NCI-H460 (cell line): ENCODE results near the gene LMNTD2. TPM values are rescaled to one million over a fixed set of nuclear protein-coding genes. Genes with fewer than 3 reads are reported as not detected.

Experiments
- DNase-seq: peaks from one replicate; pipeline ENCODE4 v3.0.0-alpha.2; 2016; ENCODE audit warnings: low read depth; ENCODE audit errors: extremely low read depth
- total RNA-seq: library from RNA; depleted of rRNA; stranded (reverse); fragments of >200 nt; shearing (Covaris generic); gene quantifications from 2 replicates; pipeline ENCODE4 v1.2.3, GENCODE V29; 2014

The LMNTD2 gene
- total RNA-seq, 1 experiment from 2014 or later, result 1.8 TPM

DNA sequence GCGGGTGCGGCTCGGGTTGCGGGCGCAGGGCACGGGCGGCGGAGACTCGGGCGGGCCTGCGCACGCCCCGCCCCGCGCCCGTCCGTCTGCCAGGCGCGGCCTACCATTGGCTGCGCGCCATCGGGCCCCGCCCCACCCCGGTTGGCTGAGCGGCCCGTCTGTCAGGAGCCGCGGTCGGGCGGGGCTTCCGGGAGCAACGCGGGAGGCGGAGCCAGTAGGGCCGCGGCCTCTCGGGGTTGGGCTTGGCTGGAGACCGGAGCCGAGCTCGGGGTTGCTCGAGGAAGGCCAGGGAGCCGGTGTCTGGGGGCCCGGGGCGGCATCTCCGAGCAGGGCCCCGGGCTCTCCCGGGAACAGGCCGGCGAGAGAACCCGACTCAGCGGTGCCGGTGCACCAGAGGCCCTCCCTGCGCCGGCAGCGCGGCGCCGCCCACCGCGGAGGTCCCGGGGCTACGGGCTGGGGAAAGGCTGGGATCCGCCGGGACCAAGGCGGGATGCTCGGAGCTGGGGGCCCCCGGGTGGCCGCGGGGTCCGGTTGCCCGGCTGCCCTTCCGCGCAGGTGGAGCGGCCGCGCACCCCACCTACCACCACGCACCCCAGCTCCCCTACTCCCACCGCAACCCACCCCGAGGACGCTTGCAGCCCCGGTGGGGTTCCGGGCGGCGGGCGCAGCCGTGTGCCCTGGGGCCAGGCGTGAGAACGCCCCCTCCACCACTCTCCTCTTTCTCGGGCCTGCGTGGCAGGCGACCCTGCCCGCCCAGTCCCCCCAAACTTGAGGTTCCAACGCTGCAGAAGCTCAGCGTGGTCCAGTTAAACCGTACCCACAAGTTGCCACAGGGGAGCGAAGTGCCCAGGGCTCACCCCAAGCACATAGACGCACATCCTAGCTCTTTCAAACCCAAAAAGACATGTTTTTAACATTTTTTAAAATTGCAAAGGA, 24.8 kb downstream of the LMNTD2 start, which contains the start of gene HRAS:
TSS of gene HRAS (minus strand) at position 58 of the 936 bp plus-strand sequence.
- DNase-seq, result peak; percentile 85

DNA sequence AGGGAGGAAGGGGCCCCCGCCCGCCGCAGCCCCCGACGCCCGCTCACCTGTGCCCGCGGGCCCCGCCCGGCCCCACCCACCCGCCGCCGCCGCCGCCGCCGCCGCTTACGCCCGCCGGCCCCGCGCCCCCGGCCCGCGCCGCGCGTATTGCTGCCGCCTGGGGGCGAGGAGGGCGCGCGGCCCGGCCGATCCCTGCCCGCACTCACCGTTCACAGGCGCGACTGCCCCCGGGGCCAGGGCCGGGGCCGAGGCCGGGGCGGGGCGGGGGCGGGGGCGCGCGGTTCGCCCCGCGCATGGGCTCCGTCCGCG, 25.4 kb downstream of the LMNTD2 start:
- DNase-seq, result no peak

DNA sequence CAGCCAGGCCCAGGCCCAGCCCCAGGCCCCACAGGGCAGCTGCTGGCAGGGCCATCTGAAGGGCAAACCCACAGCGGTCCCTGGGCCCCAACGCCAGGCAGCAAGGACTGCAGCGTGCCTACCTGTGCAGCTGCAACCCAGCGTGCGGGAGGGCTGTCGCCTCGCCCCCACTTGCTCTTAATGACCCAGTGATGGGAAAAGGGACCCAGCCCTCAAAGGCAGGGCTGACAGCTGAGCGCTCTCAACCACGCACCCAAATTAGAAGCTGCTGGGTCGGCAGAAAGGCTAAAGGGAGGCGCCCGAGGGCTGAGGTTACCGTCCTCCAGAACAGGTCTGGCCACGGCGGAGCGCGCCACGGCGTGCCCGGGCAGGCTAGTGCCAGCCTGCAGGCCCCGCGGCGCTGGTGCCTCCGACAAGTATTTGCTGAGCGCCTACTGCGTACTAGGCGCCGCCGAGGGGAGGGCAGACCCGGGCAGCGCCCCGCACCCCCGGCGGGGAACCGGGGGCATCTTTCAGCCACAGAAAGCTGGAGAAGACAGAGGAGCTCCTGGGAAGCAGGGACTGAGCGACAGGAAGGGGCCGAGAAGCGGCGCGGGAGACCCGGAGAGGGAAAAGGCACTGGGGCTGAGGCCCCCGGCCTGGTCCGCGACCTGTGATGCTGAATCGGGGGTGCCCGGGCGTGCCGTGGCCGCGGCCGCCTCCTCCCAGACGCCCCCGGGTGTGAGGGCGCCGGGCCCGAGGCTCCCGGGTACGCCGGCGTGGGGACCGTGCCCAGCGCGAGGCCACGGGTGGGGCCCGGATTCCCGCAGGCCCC, 25.9 kb downstream of the LMNTD2 start:
- no peak for DNase-seq

DNA sequence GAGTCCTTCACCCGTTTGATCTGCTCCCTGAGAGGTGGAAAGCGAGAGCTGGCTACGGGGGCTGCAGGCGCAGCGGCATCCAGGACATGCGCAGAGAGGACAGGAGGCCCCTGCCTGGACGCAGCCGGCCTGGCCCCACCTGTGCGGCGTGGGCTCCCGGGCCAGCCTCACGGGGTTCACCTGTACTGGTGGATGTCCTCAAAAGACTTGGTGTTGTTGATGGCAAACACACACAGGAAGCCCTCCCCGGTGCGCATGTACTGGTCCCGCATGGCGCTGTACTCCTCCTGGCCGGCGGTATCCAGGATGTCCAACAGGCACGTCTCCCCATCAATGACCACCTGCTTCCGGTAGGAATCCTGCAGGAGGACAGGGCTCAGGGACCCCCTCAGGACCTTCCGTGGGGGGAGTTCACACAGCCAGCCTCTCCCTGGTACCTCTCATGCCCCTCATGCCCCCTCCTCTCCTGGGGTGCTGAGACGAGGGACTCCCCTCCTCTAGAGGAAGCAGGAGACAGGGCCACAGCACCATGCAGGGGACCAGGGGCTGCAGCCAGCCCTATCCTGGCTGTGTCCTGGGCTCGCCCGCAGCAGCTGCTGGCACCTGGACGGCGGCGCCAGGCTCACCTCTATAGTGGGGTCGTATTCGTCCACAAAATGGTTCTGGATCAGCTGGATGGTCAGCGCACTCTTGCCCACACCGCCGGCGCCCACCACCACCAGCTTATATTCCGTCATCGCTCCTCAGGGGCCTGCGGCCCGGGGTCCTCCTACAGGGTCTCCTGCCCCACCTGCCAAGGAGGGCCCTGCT, 26.7 kb downstream of the LMNTD2 start:
- DNase-seq, result no peak

DNA sequence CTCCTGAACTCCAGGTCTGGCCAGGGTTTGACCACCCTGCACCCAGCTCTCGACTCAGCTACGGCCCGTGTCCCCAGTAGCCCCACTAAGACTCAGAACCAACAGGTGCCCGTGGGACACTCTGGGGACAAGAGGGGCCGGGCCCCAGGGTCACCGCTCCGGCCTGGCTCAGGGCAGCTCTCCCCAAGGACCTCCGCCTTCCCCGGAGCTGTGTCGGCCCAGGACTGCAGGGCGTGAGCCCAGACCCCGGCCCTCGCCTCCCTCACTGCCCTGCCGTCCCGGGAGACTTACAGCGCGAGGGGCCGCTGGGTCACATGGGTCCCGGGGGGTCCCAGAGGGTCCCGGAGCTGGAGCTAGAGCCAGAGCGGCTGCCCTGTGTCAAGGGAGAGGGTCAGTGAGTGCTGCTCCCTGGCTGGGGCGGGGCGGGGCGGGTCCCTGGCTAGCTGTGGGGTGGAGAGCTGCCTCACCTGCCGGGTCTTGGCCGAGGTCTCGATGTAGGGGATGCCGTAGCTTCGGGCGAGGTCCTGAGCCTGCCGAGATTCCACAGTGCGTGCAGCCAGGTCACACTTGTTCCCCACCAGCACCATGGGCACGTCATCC, 27.5 kb downstream of the LMNTD2 start:
- no peak for DNase-seq

DNA sequence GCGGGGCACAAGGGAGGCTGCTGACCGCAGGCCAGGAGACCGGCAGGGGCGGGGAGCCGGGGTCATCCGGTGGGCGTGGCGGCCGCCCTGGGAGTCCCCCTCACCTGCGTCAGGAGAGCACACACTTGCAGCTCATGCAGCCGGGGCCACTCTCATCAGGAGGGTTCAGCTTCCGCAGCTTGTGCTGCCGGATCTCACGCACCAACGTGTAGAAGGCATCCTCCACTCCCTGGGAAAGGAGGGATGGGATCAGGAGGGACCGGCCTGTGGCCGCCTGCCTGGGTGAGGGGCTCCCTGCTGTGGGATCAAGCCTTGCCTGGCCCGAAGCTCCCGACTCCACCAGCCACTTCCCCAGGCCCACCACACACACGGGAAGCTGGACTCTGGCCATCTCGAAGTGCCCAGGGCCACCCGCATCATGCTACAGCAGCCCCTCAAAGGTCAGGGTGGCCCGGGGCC, 28.0 kb downstream of the LMNTD2 start:
- DNase-seq, result no peak

DNA sequence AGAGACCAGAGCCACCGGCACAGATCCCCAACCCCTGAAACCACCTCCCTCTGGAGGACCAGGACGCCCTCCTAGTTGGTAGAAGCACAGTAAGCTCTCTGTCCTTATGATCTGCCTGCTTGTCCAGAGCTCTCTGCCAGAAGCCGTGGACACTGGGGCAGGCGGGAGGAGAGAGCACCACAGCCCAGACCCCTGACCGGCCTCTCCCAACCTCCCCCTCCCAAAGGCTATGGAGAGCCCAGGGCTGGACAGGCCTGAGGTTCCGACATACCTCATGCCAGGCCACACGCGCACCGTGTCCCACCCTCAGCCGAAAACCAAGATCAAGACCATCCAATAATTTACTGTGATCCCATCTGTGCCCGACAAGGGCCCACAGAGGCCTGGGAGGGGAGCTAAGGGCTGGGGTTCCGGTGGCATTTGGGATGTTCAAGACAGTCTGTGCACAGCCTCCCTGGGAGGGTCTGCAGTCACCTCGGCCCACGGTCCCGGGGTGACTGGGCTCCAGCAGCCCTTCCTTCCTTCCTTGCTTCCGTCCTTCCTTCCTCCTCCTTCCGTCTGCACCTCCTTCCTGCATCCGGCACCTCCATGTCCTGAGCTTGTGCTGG, 28.5 kb downstream of the LMNTD2 start:
- no peak for DNase-seq

DNA sequence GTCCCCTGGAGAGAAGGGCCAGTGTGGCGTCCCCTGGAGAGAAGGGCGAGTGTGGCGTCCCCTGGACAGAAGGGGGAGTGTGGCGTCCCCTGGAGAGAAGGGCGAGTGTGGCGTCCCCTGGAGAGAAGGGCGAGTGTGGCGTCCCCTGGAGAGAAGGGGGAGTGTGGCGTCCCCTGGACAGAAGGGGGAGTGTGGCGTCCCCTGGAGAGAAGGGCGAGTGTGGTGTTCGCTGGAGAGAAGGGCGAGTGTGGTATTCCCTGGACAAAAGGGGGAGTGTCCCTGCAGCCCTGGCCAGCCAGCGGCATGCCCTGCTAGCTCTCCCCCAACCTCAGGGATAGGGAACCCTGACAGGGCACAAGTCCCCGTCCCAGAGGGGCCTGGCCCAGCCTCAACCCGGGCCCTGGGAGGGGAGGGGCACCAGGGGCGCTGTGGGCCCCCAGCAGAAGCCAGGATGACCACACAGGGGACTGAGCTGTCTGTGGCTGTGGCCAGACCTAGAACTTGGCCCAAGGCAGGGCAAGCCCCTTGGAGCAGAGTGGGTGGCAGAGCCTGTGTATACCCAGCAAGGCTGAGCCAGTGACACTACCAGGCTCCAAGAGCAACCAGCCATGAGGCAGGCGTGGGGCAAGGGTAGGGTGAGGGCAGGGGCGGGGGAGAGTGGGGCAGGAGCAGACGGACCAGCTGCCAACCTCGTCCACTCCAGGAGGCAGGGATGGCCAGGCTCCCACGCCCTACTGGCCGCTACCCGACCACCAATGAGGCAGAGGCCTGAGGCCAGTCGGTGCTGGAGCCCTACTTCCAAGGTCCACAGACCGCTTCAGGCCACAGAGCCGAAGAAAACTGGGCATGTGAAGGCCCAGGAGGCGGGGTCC, 29.3 kb downstream of the LMNTD2 start:
- no peak for DNase-seq

DNA sequence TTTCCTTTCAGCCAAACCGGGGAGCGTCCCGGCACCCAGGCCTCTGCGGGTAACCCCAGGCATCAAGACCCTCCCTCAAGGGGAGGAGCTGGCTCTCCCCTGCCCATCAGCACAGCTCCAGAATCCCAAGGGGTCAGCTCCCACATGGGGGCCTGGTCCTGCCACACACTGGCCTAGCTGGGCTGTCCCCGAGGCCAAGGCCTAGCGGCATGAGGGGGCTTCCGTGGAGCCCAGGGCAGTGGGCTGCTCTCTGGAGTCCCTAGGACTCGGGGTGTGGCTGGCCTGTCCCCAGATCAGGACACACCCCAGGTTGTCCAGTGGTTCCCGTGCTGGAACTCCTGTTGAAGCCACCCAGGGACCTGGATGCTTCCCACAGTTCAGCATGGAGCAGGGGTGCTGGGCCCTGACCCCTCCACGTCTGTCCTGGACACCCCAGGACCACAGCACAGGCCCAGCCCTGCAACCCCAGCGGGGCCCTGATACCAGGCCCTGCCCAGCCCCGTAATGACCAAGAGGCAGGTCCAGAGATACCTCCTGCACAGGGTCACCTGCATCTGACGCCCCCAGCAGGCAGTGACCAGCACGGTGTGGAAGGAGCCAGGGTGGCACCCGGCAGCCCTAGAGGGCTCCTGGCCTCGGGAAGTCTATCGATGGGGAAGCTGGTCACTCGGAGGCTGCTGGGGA, 30.7 kb downstream of the LMNTD2 start:
- DNase-seq, result no peak

DNA sequence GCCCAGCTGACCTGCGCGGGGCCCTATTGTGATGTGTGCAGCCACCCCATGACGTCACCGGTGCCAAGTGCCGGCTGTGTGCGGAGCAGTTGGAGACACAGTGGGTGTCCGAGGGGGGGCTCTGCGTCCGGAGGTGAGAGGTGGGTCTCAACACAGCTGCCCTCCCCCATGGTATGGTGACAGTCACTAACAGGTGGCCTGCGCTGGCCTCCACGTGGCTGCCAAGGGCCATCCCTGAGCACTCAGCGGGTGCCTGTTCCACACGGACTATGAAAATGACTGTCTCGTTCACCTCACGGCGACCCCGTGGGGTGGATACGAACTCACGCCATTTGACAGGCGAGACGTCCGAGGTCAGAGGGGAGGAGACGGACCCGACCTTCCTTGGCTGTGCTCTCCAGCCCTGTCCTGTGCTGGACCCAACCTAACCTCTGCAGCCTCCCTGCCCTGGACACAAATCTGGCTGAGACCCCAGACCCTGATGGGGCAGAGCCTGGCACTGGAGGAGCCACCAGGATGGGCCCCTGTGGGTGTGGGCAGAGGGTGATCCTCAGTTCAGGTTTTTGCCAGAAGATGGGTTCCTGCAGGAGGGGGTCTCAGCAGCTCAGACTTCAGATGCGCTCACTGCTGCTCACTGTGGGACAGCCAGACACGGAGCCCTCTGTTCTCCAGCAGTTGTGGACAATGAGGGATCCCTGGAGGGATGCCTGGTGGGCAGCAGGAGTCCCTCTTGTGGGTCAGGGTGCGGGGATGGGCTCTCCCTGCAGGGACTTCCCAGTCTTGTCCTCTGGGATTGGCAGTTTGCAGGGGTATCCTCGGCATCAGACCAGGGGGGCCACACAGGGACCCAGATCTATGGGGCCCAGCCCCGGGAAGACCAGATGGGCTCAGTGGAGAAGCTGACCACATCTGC, 31.5 kb downstream of the LMNTD2 start:
- no peak for DNase-seq

DNA sequence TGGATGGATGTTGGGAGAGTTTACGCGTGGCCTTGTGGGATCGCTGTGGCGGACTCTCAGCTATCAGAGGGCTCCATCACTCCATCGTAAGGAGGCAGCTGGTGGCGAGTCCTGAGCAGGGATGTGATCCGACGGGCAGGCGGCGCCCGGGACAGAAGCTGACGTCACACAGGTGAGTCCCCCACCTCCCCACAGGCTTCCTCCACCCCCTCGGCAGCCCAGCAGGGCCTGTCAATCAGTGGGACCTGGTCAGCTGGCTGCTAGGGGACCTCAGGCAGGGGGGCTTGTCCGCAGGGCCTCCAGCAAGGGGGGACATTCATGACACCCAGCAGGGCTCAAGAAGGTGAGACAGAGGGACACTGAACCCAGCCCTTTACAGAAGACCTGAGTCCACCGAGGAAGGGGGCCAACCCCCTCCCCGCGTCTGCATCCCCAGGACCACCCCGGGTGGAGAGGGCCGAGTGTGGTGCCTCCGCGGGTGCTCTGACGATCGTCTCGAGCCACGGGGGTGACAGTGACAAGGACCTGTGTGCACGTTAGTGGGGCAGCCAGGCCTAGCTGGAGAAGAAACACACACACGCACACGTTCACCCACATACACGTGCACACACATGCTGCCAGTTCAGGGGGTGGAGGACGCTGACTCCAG, 32.2 kb downstream of the LMNTD2 start:
- DNase-seq, result no peak

DNA sequence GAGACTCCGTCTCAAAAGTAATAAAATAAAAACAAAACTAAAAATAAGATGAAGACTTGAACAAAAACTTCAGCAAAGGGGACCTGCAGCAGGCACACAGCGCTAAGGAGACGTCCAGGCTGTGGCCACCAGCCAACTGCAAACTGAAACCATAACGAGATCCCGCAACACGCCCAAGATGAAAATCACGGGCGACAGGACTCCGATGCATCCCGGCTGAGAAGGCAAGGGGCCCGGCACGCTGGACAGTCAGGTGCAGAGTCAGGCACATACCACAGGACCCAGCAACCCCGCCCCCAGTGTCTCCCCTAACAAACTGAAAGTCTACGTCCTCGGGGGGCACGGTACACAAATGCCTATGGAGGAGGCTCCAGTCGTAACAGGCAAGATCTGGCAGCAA, 34.3 kb downstream of the LMNTD2 start:
- no peak for DNase-seq

DNA sequence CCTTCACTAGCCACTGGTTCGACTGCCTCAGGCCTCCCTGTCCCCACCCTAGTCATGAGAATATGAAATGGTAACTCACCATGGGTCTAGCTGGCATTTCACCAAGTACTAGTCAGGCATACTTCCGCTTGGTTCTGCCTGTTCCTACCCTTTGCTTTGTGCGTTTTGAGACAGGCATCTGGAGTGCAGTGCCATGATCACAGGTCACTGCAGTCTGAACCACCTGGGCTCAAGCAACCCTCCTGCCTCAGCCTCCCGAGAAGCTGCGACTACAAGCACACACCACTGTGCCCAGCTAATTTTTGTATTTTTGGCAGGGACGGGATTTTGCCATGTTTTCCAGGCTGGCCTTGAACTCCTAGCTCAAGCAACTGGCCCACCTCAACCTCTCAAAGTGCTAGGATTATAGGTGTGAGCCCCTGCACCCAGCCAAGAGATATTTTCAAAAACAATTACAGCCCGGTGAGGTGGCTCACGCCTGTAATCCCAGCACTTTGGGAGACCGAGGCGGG, 39.3 kb downstream of the LMNTD2 start:
- no peak for DNase-seq

DNA sequence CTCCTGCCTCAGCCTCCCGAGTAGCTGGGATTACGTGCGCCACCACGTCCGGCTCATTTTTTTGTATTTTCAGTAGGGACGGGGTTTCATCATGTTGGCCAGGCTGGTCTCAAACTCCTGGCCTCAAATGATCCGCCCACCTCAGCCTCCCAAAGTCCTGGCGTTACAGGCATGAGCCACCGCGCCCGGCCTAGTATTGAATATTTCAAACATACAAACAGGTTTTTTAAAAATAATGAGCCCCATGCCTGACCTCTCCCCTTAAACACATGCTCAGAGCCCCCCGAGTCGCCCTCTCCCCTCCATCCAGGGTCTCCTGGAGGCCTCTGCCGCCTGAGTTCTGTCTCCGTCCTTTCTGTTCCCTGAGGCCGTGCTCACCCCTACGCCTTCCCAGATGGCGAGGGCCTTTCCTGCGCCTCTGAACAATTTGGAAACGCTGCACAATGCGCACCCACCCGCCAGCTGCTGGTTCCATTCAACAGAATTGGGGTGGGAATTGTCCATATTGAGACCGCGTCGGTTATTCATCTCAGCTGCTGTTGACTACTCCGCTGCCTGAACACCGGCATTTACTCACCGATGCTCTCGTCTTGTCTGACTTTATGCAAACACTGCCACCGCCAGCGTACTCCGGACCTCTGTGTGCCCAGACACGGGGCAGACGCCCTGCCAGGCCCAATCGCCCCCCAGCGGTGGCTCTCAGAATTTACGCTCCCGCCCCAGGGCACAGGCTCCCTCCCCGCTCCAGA, 39.9 kb downstream of the LMNTD2 start:
- DNase-seq, result no peak

DNA sequence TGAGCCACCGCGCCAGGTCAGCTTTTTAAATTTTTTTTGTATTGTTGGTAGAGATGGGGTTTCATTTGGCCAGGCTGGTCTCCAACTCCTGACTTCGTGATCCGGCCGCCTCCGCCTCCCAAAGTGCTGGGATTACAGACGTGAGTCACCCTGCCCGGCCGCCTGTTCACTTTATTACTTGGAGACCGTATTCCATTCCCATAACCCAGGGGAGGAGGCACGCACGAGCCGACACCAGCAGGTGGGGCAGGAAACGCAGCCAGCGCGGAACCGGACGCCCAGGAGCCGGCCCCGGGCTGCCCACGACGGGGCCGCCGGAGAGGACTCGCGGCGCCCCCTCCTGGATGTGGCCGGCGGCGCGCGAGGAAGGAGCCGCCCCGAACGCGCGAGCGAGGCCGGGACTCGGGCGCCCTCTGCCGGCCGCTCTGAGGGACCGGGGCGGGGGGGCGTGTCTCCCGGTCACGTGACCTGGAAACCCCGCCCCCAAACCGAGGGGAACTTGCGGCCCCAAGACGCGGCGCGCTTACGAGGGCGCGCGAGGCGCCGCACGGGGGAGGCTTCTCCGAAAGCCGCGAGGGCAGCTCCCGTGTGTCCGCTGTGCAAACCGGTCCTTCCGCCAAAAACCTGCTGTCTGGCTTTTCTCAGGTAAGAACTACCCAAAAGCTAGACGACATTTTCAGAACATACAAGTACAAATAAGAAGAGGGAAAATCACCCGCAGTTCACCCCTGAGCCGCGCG, 41.9 kb downstream of the LMNTD2 start:
- peak; percentile 92 for DNase-seq
